SK-N-SH treated with all-trans-retinoic acid at 6 μM for 48 hours (cell line): ENCODE results near the gene USP24.

Source experiments
- ATAC-seq: fragments of 200-7000 bp; cut with Tn5 transposase; 3 replicates; pipeline ENCODE4 v1.9.1; 2020; ENCODE audit warnings: mild to moderate bottlenecking, moderate library complexity
- ARNTL ChIP-seq: fragments of 450-650 bp; formaldehyde crosslinking; IDR thresholded peaks from 2 replicates; pipeline ENCODE4 v1.5.0; 2020; ENCODE audit warnings: low read depth, mild to moderate bottlenecking, moderate library complexity, borderline replicate concordance
- BACH2 ChIP-seq: fragments of 250-450 bp; sonication (Bioruptor Pico); IDR thresholded peaks from 2 replicates; pipeline ENCODE4 v1.9.0; 2021; ENCODE audit warnings: mild to moderate bottlenecking, borderline replicate concordance
- CSDC2 ChIP-seq: fragments of 250-450 bp; sonication (Bioruptor Pico); IDR thresholded peaks from 2 replicates; pipeline ENCODE4 v1.5.0; 2020; ENCODE audit warnings: mild to moderate bottlenecking, moderate library complexity
- ESRRG ChIP-seq: fragments of 250-450 bp; sonication (Bioruptor Pico); IDR thresholded peaks from 2 replicates; pipeline ENCODE4 v1.6.1; 2021; ENCODE audit warnings: mild to moderate bottlenecking
- GLIS3 ChIP-seq: fragments of 250-450 bp; sonication (Bioruptor Pico); IDR thresholded peaks from 2 replicates; pipeline ENCODE4 v1.5.0; 2020; ENCODE audit warnings: mild to moderate bottlenecking, moderate library complexity
- ISL1 ChIP-seq: fragments of 250-450 bp; sonication (Bioruptor Pico); IDR thresholded peaks from 2 replicates; pipeline ENCODE4 v2.1.2; 2022; ENCODE audit warnings: mild to moderate bottlenecking, moderate library complexity
- PPARA ChIP-seq: fragments of 250-450 bp; sonication (Bioruptor Pico); IDR thresholded peaks from 2 replicates; pipeline ENCODE4 v1.5.0; 2020; ENCODE audit warnings: mild to moderate bottlenecking, borderline replicate concordance
- RARB ChIP-seq: fragments of 250-450 bp; sonication (Bioruptor Pico); IDR thresholded peaks from 2 replicates; pipeline ENCODE4 v1.8.0; 2021; ENCODE audit warnings: mild to moderate bottlenecking, moderate library complexity
- SNAI2 ChIP-seq: fragments of 250-450 bp; sonication (Bioruptor Pico); IDR thresholded peaks from 2 replicates; pipeline ENCODE4 v1.5.0; 2020; ENCODE audit warnings: mild to moderate bottlenecking, moderate library complexity
- TCF4 ChIP-seq: fragments of 250-450 bp; sonication (Bioruptor Pico); IDR thresholded peaks from 2 replicates; pipeline ENCODE4 v1.8.0; 2021; ENCODE audit warnings: mild to moderate bottlenecking, moderate library complexity, borderline replicate concordance
- TOX ChIP-seq: fragments of 250-450 bp; sonication (Bioruptor Pico); IDR thresholded peaks from 2 replicates; pipeline ENCODE4 v1.8.0; 2021; ENCODE audit warnings: mild to moderate bottlenecking, moderate library complexity, borderline replicate concordance
- ZFP3 ChIP-seq: fragments of 250-450 bp; sonication (Bioruptor Pico); IDR thresholded peaks from 2 replicates; pipeline ENCODE4 v1.5.0; 2020; ENCODE audit warnings: mild to moderate bottlenecking, moderate library complexity
- ZFP30 ChIP-seq: fragments of 450-650 bp; formaldehyde crosslinking; IDR thresholded peaks from 2 replicates; pipeline ENCODE4 v1.5.0; 2022; ENCODE audit warnings: mild to moderate bottlenecking, moderate library complexity
- ZNF565 ChIP-seq: fragments of 450-650 bp; formaldehyde crosslinking; conservative IDR thresholded peaks from 2 replicates; pipeline ENCODE4 v1.5.0; 2020; ENCODE audit warnings: low read depth, mild to moderate bottlenecking, moderate library complexity
- TF ChIP-seq, protein P1 (sequence below): fragments of 250-450 bp; sonication (Bioruptor Pico); IDR thresholded peaks from 2 replicates; pipeline ENCODE4 v1.5.0; 2020; ENCODE audit warnings: mild to moderate bottlenecking, moderate library complexity
- TF ChIP-seq, protein P2 (sequence below): fragments of 250-450 bp; sonication (Bioruptor Pico); IDR thresholded peaks from 2 replicates; pipeline ENCODE4 v1.5.1; 2021; ENCODE audit warnings: mild to moderate bottlenecking, moderate library complexity
- TF ChIP-seq, protein P3 (sequence below): fragments of 250-450 bp; sonication (Bioruptor Pico); IDR thresholded peaks from 2 replicates; pipeline ENCODE4 v1.8.0; 2020; ENCODE audit warnings: mild to moderate bottlenecking, moderate library complexity, borderline replicate concordance

Gene USP24

DNA sequence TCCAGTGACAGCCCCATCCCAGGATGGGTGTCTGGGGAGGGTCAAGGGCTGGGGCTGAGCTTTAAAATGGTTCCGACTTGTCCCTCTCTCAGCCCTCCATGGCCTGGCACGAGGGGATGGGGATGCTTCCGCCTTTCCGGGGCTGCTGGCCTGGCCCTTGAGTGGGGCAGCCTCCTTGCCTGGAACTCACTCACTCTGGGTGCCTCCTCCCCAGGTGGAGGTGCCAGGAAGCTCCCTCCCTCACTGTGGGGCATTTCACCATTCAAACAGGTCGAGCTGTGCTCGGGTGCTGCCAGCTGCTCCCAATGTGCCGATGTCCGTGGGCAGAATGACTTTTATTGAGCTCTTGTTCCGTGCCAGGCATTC is 151.6 kb downstream of the USP24 start:
- no peak for ATAC-seq
- TF ChIP-seq GLIS3 (CRISPR knock-in tag): no peak
- TF ChIP-seq ARNTL: no peak
- TF ChIP-seq, protein P1, sequence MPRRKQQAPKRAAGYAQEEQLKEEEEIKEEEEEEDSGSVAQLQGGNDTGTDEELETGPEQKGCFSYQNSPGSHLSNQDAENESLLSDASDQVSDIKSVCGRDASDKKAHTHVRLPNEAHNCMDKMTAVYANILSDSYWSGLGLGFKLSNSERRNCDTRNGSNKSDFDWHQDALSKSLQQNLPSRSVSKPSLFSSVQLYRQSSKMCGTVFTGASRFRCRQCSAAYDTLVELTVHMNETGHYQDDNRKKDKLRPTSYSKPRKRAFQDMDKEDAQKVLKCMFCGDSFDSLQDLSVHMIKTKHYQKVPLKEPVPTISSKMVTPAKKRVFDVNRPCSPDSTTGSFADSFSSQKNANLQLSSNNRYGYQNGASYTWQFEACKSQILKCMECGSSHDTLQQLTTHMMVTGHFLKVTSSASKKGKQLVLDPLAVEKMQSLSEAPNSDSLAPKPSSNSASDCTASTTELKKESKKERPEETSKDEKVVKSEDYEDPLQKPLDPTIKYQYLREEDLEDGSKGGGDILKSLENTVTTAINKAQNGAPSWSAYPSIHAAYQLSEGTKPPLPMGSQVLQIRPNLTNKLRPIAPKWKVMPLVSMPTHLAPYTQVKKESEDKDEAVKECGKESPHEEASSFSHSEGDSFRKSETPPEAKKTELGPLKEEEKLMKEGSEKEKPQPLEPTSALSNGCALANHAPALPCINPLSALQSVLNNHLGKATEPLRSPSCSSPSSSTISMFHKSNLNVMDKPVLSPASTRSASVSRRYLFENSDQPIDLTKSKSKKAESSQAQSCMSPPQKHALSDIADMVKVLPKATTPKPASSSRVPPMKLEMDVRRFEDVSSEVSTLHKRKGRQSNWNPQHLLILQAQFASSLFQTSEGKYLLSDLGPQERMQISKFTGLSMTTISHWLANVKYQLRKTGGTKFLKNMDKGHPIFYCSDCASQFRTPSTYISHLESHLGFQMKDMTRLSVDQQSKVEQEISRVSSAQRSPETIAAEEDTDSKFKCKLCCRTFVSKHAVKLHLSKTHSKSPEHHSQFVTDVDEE (CRISPR knock-in tag): no peak
- no peak for TF ChIP-seq CSDC2
- TF ChIP-seq ESRRG: no peak
- TF ChIP-seq ZNF565 (CRISPR knock-in tag): no peak

DNA sequence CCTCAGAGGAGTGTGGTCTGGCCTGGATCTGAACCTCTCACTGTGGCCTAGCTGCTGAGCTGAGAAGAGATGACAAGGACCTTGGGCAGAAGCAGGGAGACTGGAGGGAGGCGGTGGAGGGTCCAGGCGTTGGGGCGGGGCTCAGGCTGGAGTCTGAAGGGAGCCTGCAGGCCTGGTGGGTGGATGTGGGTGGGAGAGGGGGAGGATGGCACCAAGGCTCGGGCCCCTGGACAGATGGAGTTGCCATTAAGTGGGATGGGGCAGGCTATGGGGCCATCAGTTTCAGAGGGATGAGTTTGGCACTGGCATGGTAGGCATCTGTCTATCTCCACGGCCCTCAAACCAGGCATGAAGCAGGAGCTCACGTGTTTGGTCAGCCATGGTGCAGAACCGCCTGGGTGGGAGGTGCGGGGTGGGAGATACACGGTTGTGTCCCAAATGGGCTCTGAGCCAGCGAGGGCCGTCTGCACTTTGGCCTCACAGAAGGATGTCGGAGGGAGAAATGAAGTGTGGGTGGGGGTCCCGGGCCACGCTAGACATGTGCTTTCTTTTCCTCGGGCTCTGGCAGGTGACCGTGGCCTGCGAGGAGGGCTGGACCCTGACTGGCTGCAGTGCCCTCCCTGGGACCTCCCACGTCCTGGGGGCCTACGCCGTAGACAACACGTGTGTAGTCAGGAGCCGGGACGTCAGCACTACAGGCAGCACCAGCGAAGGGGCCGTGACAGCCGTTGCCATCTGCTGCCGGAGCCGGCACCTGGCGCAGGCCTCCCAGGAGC is 152.2 kb downstream of the USP24 start:
- no peak for TF ChIP-seq SNAI2 (CRISPR knock-in tag)
- no peak for TF ChIP-seq TOX (CRISPR knock-in tag)
- ATAC-seq: no peak

DNA sequence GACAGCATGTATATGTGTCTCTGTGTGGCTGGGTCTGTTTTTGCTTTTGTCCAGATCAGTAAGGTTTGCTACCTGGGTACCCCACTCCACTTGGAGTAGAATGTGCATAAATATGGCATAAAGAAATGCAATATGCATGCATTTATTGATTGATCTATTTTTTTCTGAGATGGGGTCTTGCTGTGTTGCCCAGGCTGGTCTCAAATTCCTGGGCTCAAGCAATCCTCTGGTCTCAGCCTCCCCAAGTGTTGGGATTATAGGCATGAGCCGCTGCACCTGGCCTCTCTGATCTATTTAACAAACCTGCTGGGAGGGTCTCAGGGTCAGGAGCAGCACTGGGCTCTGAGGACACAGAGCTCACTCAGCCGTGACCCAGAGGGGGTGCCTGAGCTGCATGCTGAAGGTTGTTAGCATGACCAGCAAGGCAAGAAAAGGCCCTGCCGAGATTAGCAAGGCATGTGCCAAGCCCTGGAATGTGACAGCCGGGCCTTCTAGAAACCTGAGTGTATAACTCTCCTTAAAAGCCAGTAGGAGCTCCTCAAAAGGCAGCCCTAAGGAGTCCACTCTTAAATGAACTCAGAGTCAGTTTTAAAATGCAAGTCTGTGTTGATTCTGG is 153.3 kb downstream of the USP24 start:
- no peak for ATAC-seq
- TF ChIP-seq CSDC2 (no peak), PPARA (no peak), TCF4 (no peak)
- TF ChIP-seq, all 23 proteins: peak for 0

DNA sequence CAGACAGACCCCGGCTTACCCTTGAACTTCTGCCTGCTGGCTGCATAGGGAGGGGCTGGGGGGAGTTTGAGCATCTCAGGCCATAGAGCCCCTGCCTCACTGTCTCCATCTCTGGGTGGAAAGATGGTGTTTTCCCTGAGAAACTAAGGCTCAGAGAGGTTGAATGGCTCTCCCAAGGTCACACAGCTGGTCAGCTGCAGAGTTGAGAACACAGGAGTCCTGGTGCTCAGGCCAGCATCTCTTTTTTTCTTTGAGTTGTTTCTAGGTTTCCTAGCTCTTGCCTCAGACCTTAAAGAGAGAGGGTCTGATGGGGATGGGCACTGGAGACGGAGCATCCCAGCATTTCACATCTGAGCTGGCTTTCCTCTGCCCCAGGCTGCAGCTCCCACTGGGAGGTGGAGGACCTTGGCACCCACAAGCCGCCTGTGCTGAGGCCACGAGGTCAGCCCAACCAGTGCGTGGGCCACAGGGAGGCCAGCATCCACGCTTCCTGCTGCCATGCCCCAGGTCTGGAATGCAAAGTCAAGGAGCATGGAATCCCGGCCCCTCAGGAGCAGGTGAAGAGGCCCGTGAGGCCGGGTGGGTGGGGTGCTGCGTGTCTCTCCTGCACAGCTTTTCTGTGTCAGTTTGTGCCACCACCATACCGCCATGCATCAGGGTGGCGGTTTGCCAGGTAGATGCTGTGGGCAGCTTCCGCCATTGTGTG is 154.0 kb downstream of the USP24 start:
- ATAC-seq: no peak

DNA sequence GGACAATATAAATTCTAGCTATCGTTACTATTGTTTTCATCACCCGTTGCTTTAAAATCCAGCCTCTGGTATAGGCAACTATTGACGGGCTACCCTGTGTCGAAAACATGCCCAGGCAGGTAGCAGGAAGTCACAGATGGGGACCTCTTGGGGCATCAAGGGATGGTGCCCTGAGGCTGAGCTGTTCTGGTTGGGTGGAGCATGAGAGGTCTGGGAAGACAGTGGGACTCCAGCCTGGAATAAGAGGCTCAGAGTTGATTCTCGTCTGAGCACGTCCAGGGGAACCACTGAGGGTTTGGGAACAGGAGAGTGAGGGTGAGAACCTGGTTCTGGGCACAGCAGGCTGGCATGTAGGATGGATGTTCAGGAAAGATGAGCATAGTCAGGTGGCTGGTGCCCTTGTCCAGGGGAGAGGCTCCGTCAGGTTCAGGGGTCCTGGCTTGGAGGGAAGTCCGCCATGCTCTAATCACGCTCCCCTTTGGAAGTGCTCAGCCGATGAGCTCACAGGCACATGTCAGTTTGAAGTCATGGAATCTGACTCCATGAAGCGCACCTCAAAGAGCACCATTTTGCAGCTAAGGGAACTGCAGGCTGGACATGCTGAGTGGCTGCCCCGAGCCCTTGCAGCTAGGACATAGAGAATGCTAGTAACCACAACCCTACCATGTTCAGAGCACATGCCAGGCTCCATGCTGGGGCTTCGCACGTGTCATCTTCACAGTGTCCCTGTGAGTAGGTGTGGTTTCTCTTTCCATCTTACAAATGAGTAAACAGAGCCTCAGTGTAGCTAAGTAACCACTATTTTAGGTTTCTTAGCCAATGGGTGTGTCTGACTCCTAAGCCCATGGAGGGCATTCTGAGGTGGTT is 154.8 kb downstream of the USP24 start:
- no peak for ATAC-seq
- no peak for TF ChIP-seq GLIS3 (CRISPR knock-in tag)
- TF ChIP-seq, protein P1 (CRISPR knock-in tag): no peak
- TF ChIP-seq ZFP30: no peak
- no peak for TF ChIP-seq ISL1 (CRISPR knock-in tag)
- TF ChIP-seq CSDC2: no peak
- no peak for TF ChIP-seq RARB
- TF ChIP-seq, protein P2, sequence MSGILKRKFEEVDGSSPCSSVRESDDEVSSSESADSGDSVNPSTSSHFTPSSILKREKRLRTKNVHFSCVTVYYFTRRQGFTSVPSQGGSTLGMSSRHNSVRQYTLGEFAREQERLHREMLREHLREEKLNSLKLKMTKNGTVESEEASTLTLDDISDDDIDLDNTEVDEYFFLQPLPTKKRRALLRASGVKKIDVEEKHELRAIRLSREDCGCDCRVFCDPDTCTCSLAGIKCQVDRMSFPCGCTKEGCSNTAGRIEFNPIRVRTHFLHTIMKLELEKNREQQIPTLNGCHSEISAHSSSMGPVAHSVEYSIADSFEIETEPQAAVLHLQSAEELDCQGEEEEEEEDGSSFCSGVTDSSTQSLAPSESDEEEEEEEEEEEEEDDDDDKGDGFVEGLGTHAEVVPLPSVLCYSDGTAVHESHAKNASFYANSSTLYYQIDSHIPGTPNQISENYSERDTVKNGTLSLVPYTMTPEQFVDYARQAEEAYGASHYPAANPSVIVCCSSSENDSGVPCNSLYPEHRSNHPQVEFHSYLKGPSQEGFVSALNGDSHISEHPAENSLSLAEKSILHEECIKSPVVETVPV (CRISPR knock-in tag): no peak
- no peak for TF ChIP-seq ESRRG
- TF ChIP-seq BACH2 (CRISPR knock-in tag): no peak
- TF ChIP-seq SNAI2 (CRISPR knock-in tag): no peak
- no peak for TF ChIP-seq TCF4
- TF ChIP-seq, protein P3, sequence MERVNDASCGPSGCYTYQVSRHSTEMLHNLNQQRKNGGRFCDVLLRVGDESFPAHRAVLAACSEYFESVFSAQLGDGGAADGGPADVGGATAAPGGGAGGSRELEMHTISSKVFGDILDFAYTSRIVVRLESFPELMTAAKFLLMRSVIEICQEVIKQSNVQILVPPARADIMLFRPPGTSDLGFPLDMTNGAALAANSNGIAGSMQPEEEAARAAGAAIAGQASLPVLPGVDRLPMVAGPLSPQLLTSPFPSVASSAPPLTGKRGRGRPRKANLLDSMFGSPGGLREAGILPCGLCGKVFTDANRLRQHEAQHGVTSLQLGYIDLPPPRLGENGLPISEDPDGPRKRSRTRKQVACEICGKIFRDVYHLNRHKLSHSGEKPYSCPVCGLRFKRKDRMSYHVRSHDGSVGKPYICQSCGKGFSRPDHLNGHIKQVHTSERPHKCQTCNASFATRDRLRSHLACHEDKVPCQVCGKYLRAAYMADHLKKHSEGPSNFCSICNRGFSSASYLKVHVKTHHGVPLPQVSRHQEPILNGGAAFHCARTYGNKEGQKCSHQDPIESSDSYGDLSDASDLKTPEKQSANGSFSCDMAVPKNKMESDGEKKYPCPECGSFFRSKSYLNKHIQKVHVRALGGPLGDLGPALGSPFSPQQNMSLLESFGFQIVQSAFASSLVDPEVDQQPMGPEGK (CRISPR knock-in tag): no peak
- no peak for TF ChIP-seq ZNF565 (CRISPR knock-in tag)
- TF ChIP-seq ZFP3 (CRISPR knock-in tag): no peak
- no peak for TF ChIP-seq ARNTL
- TF ChIP-seq, all 23 proteins: peak for 0

More for the DNA sequence above, 154.0 kb downstream of the USP24 start:
- TF ChIP-seq ZFP30 (no peak), ZNF565 (CRISPR knock-in tag) (no peak), TOX (CRISPR knock-in tag) (no peak), ISL1 (CRISPR knock-in tag) (no peak), ARNTL (no peak)
